ENCODE measurements around the gene SMYD3.

- TF ChIP-seq ZNF148 (tag by site-specific recombination; IDR thresholded peaks at IDR 0.05; ENCODE audit: borderline replicate concordance) (no peak), ZBTB21 (tag by site-specific recombination; IDR thresholded peaks at IDR 0.05) (no peak), CTCF (tag by site-specific recombination; IDR thresholded peaks at IDR 0.05) (no peak), ZNF146 (tag by site-specific recombination; IDR thresholded peaks at IDR 0.05) (no peak), ZNF580 (tag by site-specific recombination; IDR thresholded peaks at IDR 0.05) (no peak), ZNF677 (tag by site-specific recombination; IDR thresholded peaks at IDR 0.05) (no peak), ZBTB11 (tag by site-specific recombination; conservative IDR thresholded peaks at IDR 0.05; ENCODE audit: low read depth) (no peak), TCF7L2 (IDR thresholded peaks at IDR 0.05; ENCODE audit: borderline replicate concordance, low read depth, low read length) (no peak), ZNF571 (tag by site-specific recombination; IDR thresholded peaks at IDR 0.05) (no peak), KLF7 (tag by site-specific recombination; IDR thresholded peaks at IDR 0.05; ENCODE audit: borderline replicate concordance) (no peak), MZF1 (tag by site-specific recombination; IDR thresholded peaks at IDR 0.05; ENCODE audit: borderline replicate concordance) (no peak), ZNF274 (IDR thresholded peaks at IDR 0.05; ENCODE audit: low read length) (no peak), ZNF274 (tag by site-specific recombination; IDR thresholded peaks at IDR 0.05; ENCODE audit: borderline replicate concordance) (no peak), BCL11A (tag by site-specific recombination; IDR thresholded peaks at IDR 0.05; ENCODE audit: low read depth) (no peak)
Observed at GRCh38 chr1:246398126-246398813, 108.8 kb downstream of the SMYD3 start.
